K562 (cell line): Measurements from ENCODE around the gene GJD2. TPM values are rescaled to one million over a fixed set of nuclear protein-coding genes. Genes with fewer than 3 reads are reported as not detected.
A peak's percentile ranks its signal among the peaks of the same experiment; 100 is the strongest.

Experiments used
- ATAC-seq: fragments of 200-7000 bp; cut with Tn5 transposase; 3 replicates; pipeline ENCODE4 v1.9.1; 2020; ENCODE audit warnings: moderate library complexity
- BruUV-seq: library from RNA; stranded (reverse); fragments of 400-500 nt; replicated peaks from 2 replicates; lab custom pipeline; 2021; lab: Mats Ljungman, UMichigan
- CTCF ChIA-PET: fragments of 300-600 bp; formaldehyde crosslinking; extraction: SDS; loops from one replicate; lab custom pipeline; 2021; ENCODE audit warnings: low intra/inter-chr PET ratio; lab: Yijun Ruan, JAX
- POLR2A ChIA-PET: fragments of 300-600, 350-650 bp; sonication (Branson Sonifier 250); formaldehyde crosslinking; extraction: SDS; loops from one replicate; lab custom pipeline; 2021; ENCODE audit warnings: antibody characterized with exemption, inconsistent platforms; lab: Yijun Ruan, JAX
- DNase-seq, 4 experiments: peaks; one replicate each; pipeline versions ENCODE4 v3.0.0 to v3.0.0-alpha.2; 2011 to 2018; ENCODE audit warnings: low spot score in 3 of 4, mixed read lengths in 3 of 4; ENCODE audit errors: extremely low read depth in 1 of 4
- FAIRE-seq: peaks from 2 replicates; lab custom pipeline; 2011; peaks lifted over from hg19 to GRCh38; lab: Jason Lieb, UNC
- H2AFZ ChIP-seq: 2 replicates; pipeline ENCODE4 v1.6.0; 2011; ENCODE audit warnings: low read depth, low read length, control low read depth, inconsistent platforms
- H3K27ac ChIP-seq: fragments of 200-600 bp; 3 replicates; pipeline ENCODE4 v1.8.0; 2011; ENCODE audit warnings: low read depth, mild to moderate bottlenecking, control low read depth, inconsistent platforms, low read length, moderate library complexity, mixed read lengths; ENCODE audit errors: extremely low read depth
- H3K27me3 ChIP-seq, 2 experiments: fragments of 300-600 bp in 1 of 2; 2 replicates in 1 of 2; 3 replicates in 1 of 2; pipeline versions ENCODE4 v1.6.0 to v1.8.0; 2011; ENCODE audit warnings: inconsistent platforms in 2 of 2, low read length in 2 of 2, mild to moderate bottlenecking in 1 of 2, mixed read lengths in 1 of 2, moderate library complexity in 1 of 2; ENCODE audit not compliant: control insufficient read depth in 2 of 2, insufficient read depth in 2 of 2
- H3K36me3 ChIP-seq: fragments of 300-600 bp; 3 replicates; pipeline ENCODE4 v1.8.0; 2011; ENCODE audit warnings: mild to moderate bottlenecking, low read length, inconsistent platforms; ENCODE audit not compliant: control insufficient read depth, insufficient read depth
- H3K4me1 ChIP-seq, 2 experiments: fragments of 200-600 bp in 1 of 2; replicated peaks in 1 of 2; 2 replicates in 1 of 2; 3 replicates in 1 of 2; pipeline versions ENCODE4 v1.5.1 to v1.8.0; 2011; ENCODE audit warnings: inconsistent platforms in 2 of 2, low read length in 2 of 2, mild to moderate bottlenecking in 1 of 2, mixed read lengths in 1 of 2, moderate library complexity in 1 of 2; ENCODE audit not compliant: control insufficient read depth in 2 of 2, insufficient read depth in 2 of 2
- H3K4me2 ChIP-seq: 2 replicates; pipeline ENCODE4 v1.6.1; 2011; ENCODE audit warnings: low read length, control low read depth, inconsistent platforms, mixed read lengths; ENCODE audit not compliant: insufficient read depth
- H3K4me3 ChIP-seq: fragments of 200-600 bp; sonication (generic), shearing (Covaris generic); 2 replicates; pipeline ENCODE4 v1.5.1; 2016; ENCODE audit warnings: control low read depth, inconsistent platforms
- H3K79me2 ChIP-seq: fragments of 200-600 bp; 3 replicates; pipeline ENCODE4 v1.8.0; 2011; ENCODE audit warnings: low read length, inconsistent platforms; ENCODE audit not compliant: control insufficient read depth, insufficient read depth
- H3K9ac ChIP-seq, 2 experiments: 2 replicates each; pipeline versions ENCODE4 v1.6.0 to v1.6.1; 2011; ENCODE audit warnings: low read depth in 2 of 2, low read length in 2 of 2, control low read depth in 1 of 2, inconsistent platforms in 1 of 2, mild to moderate bottlenecking in 1 of 2, mixed read lengths in 1 of 2; ENCODE audit not compliant: insufficient read depth in 1 of 2
- H3K9me1 ChIP-seq: one replicate; pipeline ENCODE4 v1.6.0; 2011; ENCODE audit warnings: inconsistent platforms, mild to moderate bottlenecking, low read length, moderate library complexity; ENCODE audit not compliant: control insufficient read depth, insufficient read depth
- H3K9me3 ChIP-seq: replicated peaks from 2 replicates; pipeline ENCODE4 v1.5.1; 2011; ENCODE audit warnings: low read depth, low read length, inconsistent platforms; ENCODE audit not compliant: control insufficient read depth, insufficient read depth
- H4K20me1 ChIP-seq: replicated peaks from 2 replicates; pipeline ENCODE4 v1.6.1; 2011; ENCODE audit warnings: low read length, inconsistent platforms, mixed read lengths; ENCODE audit not compliant: control insufficient read depth, insufficient read depth
- CBX3 ChIP-seq, 2 experiments: IDR thresholded peaks; 1 replicate in 1 of 2; 2 replicates in 1 of 2; pipeline ENCODE4 v1.6.1; 2012; ENCODE audit warnings: inconsistent platforms in 2 of 2, low read length in 2 of 2, borderline replicate concordance in 1 of 2, control low read depth in 1 of 2
- CTCF ChIP-seq, 3 experiments: IDR thresholded peaks in 2 of 3; conservative IDR thresholded peaks in 1 of 3; 2 replicates each; pipeline ENCODE4 v1.5.1; 2011 to 2012; ENCODE audit warnings: low read length in 3 of 3, mild to moderate bottlenecking in 3 of 3, control low read depth in 2 of 3, improper control_type of control experiment in 1 of 3, inconsistent platforms in 1 of 3, low read depth in 1 of 3, mixed read lengths in 1 of 3, moderate library complexity in 1 of 3; ENCODE audit not compliant: insufficient read depth in 2 of 3
- DACH1 ChIP-seq: fragments of 450-650 bp; IDR thresholded peaks from 2 replicates; pipeline ENCODE4 v1.6.1; 2018; ENCODE audit not compliant: partially characterized antibody
- FOSL1 ChIP-seq: fragments of 200-800 bp; sonication (Bioruptor generic); conservative IDR thresholded peaks from 2 replicates; pipeline ENCODE4 v1.6.1; 2016; ENCODE audit warnings: missing genetic modification characterization, missing compliant biosample characterization
- GATAD2B ChIP-seq: fragments of 450-650 bp; IDR thresholded peaks from 2 replicates; pipeline ENCODE4 v1.6.1; 2017; ENCODE audit warnings: mild to moderate bottlenecking, borderline replicate concordance
- HMG20A ChIP-seq: fragments of 450-650 bp; formaldehyde crosslinking; conservative IDR thresholded peaks from 2 replicates; pipeline ENCODE4 v1.4.0; 2020; ENCODE audit warnings: mild to moderate bottlenecking, mixed read lengths
- MECOM ChIP-seq: fragments of 250-450 bp; sonication (Bioruptor Pico); IDR thresholded peaks from 2 replicates; pipeline ENCODE4 v1.8.0; 2022; ENCODE audit warnings: inconsistent platforms
- NR2C1 ChIP-seq, 2 experiments: fragments of 450-650 bp; IDR thresholded peaks; 2 replicates each; pipeline ENCODE4 v1.6.1; 2017; ENCODE audit warnings: mild to moderate bottlenecking in 2 of 2, antibody characterized with exemption in 1 of 2, inconsistent platforms in 1 of 2, missing compliant biosample characterization in 1 of 2, missing genetic modification characterization in 1 of 2
- NRF1 ChIP-seq, 2 experiments: fragments of 450-650 bp; IDR thresholded peaks in 1 of 2; conservative IDR thresholded peaks in 1 of 2; 2 replicates each; pipeline ENCODE4 v1.6.1; 2014; ENCODE audit warnings: mild to moderate bottlenecking in 2 of 2
- PHF21A ChIP-seq: fragments of 450-650 bp; IDR thresholded peaks from 2 replicates; pipeline ENCODE4 v1.6.1; 2017; ENCODE audit warnings: low read depth, borderline replicate concordance
- RAD21 ChIP-seq, 2 experiments: fragments of 250-450 bp in 1 of 2; fragments of 450-650 bp in 1 of 2; sonication (Bioruptor Pico) in 1 of 2; formaldehyde crosslinking in 1 of 2; IDR thresholded peaks in 1 of 2; conservative IDR thresholded peaks in 1 of 2; 2 replicates each; pipeline versions ENCODE4 v1.4.0 to v1.8.0; 2020 to 2022; ENCODE audit warnings: mild to moderate bottlenecking in 2 of 2, moderate library complexity in 1 of 2
- RB1 ChIP-seq: fragments of 450-650 bp; IDR thresholded peaks from 2 replicates; pipeline ENCODE4 v1.6.1; 2017; ENCODE audit warnings: low read depth, mild to moderate bottlenecking
- RBM39 ChIP-seq: fragments of 200-400 bp; formaldehyde crosslinking; optimal IDR thresholded peaks from 2 replicates; pipeline ENCODE3; 2018; ENCODE audit warnings: low read depth, low read length
- SMC3 ChIP-seq: conservative IDR thresholded peaks from 2 replicates; pipeline ENCODE4 v1.6.1; 2011; ENCODE audit warnings: low read depth, low read length, improper control_type of control experiment; ENCODE audit not compliant: insufficient read depth
- TCF3 ChIP-seq: sonication (generic); formaldehyde crosslinking; IDR thresholded peaks from 2 replicates; pipeline ENCODE4 v1.4.0; 2020; ENCODE audit warnings: mild to moderate bottlenecking, missing genetic modification reagents
- UBTF ChIP-seq, 2 experiments: IDR thresholded peaks; 2 replicates each; pipeline ENCODE4 v1.6.1; 2012; ENCODE audit warnings: improper control_type of control experiment in 2 of 2, low read depth in 2 of 2, low read length in 2 of 2, borderline replicate concordance in 1 of 2
- ZBTB17 ChIP-seq: fragments of 450-650 bp; formaldehyde crosslinking; IDR thresholded peaks from 2 replicates; pipeline ENCODE4 v1.4.0; 2020; ENCODE audit warnings: mild to moderate bottlenecking
- ZNF551 ChIP-seq: fragments of 250-450 bp; sonication (Bioruptor Pico); IDR thresholded peaks from 2 replicates; pipeline ENCODE4 v1.5.0; 2021; ENCODE audit warnings: mild to moderate bottlenecking, moderate library complexity
- ZNF644 ChIP-seq: fragments of 200-800 bp; sonication (Bioruptor generic); IDR thresholded peaks from 2 replicates; pipeline ENCODE4 v1.6.1; 2016; ENCODE audit warnings: low read depth, missing genetic modification characterization, missing compliant biosample characterization
- WGBS: fragments of 100-300 bp; shearing (Covaris generic); methylation state at CpG from one replicate; pipeline ENCODE4 v1.1.6; 2016; ENCODE audit warnings: low coverage, mixed read lengths; ENCODE audit not compliant: insufficient coverage; ENCODE audit errors: missing lambda C conversion rate; 5-methylcytosine and 5-hydroxymethylcytosine counted together
- in situ Hi-C: fragments of 300-500 bp; cut with MboI; formaldehyde crosslinking; loops from 4 replicates; pipeline ENCODE4 v1.15.0; 2018; ENCODE audit warnings: inconsistent platforms, mixed read lengths
- intact Hi-C: fragments of 100-400 bp; cut with micrococcal nuclease; formaldehyde crosslinking; loops from 2 replicates; pipeline ENCODE4 v1.14.2; 2022
- polyA plus RNA-seq, 8 experiments: library from polyadenylated mRNA; depleted of rRNA in 4 of 8; stranded (reverse) in 5 of 8; unstranded in 3 of 8; fragments of >200 nt; fragmentation: Nextera tagmentation in 2 of 8; fragmentation: Illumina TruSeq in 1 of 8; extraction: Ambion mirVana in 2 of 8; extraction: Trizol in 1 of 8; gene quantifications; 2 replicates each; pipeline versions ENCODE4 v1.2.1 to v1.2.3, GENCODE V29; 2011 to 2014; ENCODE audit warnings: inconsistent platforms in 1 of 8, missing spikeins in 1 of 8
- total RNA-seq, 7 experiments: library from RNA; depleted of rRNA in 6 of 7; stranded (reverse); fragments of >200 nt in 6 of 7; fragmentation: Illumina TruSeq in 2 of 7; extraction: Trizol in 2 of 7; gene quantifications; 2 replicates each; pipeline versions ENCODE4 v1.2.1 to v1.2.3, GENCODE V29; 2011 to 2021; ENCODE audit warnings: low replicate concordance in 1 of 7

The GJD2 gene
- total and polyA plus RNA-seq, 9 of the 15 experiments (the other 6 are each of a cell fraction or from before 2014, with no cell fraction given): not detected

- ATAC-seq: peak; percentile 95
- Histone ChIP-seq H3K9ac (no peak overlapping the region), H3K4me3 (no peak overlapping the region), H3K9me3 (no peaks in the 10 kb centered on the region), H4K20me1 (no peaks in the 10 kb centered on the region), H3K4me1 (peaks cover 2 to 11% of the 10 kb centered on the region in 2 experiments; a peak in 4 of 5 replicates), H3K36me3 (no peaks in the 10 kb centered on the region), H3K79me2 (no peaks in the 10 kb centered on the region), H3K4me2 (no peak overlapping the region), H3K27ac (no peak overlapping the region), H2AFZ (0 out of 2 replicates have a peak overlapping the region, but pooled peaks have one; percentile 16), H3K27me3 (no peaks in the 10 kb centered on the region), H3K9me1 (no peaks in the 10 kb centered on the region)
- in situ Hi-C loops: no loop called here
- peak; percentile 67 for FAIRE-seq
- no TSS peak for BruUV-seq
- ChIA-PET CTCF (interaction anchor here (1.4 kb wide), 1 partner anchor 212 kb away, joined by 9 read pairs; no protein-coding TSS in a partner anchor), POLR2A (interaction anchor here (0.8 kb wide), 4 partner anchors 8 to 206 kb away, joined by 3 to 4 read pairs (median 4); no protein-coding TSS in a partner anchor)
- WGBS: 59% methylated on average over 5 of the region's 5 CpGs
- DNase-seq: peak; percentile 50 to 78 (median 64)
- intact Hi-C loops: loop anchor here (1.0 to 5.0 kb wide), 2 partner anchors 86 to 212 kb away; no protein-coding TSS in a partner anchor
- no peak for TF ChIP-seq MECOM
- peak; percentile 38; the same call in 1 of the 2 replicates for TF ChIP-seq ZBTB17 (CRISPR knock-in tag)
- no peak for TF ChIP-seq NR2C1 (IDR thresholded peaks at IDR 0.05)
- no peak for TF ChIP-seq NR2C1 (tag; IDR thresholded peaks at IDR 0.05)
- peak; percentile 71; the same call in 1 of the 2 replicates for TF ChIP-seq GATAD2B
- TF ChIP-seq ZNF551 (CRISPR knock-in tag): no peak
- TF ChIP-seq UBTF (IDR thresholded peaks at IDR 0.05; ENCODE audit: borderline replicate concordance in 1 of 2, low read depth in 2 of 2, low read length in 2 of 2): no peak
- TF ChIP-seq SMC3: peak; percentile 59
- TF ChIP-seq DACH1: peak; percentile 94
- peak; percentile 77 to 89 for TF ChIP-seq RAD21 (CRISPR knock-in tag; conservative IDR thresholded peaks at IDR 0.05 in 1 of 2, IDR thresholded peaks at IDR 0.05 in 1 of 2)
- TF ChIP-seq NRF1 (conservative IDR thresholded peaks at IDR 0.05 in 1 of 2, IDR thresholded peaks at IDR 0.05 in 1 of 2): no peak
- TF ChIP-seq FOSL1 (tag): peak; percentile 55
- TF ChIP-seq PHF21A: no peak
- 0 out of 2 replicates have a peak, but pooled peaks have one; percentile 33 for TF ChIP-seq RB1
- no peak for TF ChIP-seq HMG20A
- TF ChIP-seq CTCF (IDR thresholded peaks at IDR 0.05 in 2 of 3, conservative IDR thresholded peaks at IDR 0.05 in 1 of 3; ENCODE audit: insufficient read depth in 2 of 3, low read depth in 1 of 3, low read length in 3 of 3): peak; percentile 70 to 91 (median 90)
- TF ChIP-seq TCF3 (CRISPR knock-in tag): 0 out of 2 replicates have a peak, but pooled peaks have one; percentile 30
- no peak for TF ChIP-seq ZNF644
- peak in 1 of 2 experiments; percentile 43; a peak in 1 of 3 replicates for TF ChIP-seq CBX3 (IDR thresholded peaks at IDR 0.05; ENCODE audit: borderline replicate concordance in 1 of 2, low read length in 2 of 2)
- TF ChIP-seq RBM39: no peak
These were observed 46.4 kb downstream of the GJD2 start for GRCh38 chr15:34708422-34708821.
